Muscle layer of duodenum (tissue), 2 donors: ENCODE data around the gene SLC25A42.
"Not testable (repeated sequence)": the region's sequence is repeated elsewhere in the genome, so short reads cannot be mapped to it uniquely, and the experiment has no call there.

Experiments
- H3K27ac ChIP-seq: one replicate; pipeline ENCODE4 v1.7.0; 2013; ENCODE audit warnings: mild to moderate bottlenecking, low read length
- H3K27me3 ChIP-seq: one replicate; pipeline ENCODE4 v1.7.0; 2013; ENCODE audit warnings: low read depth, mild to moderate bottlenecking, control low read depth, low read length
- H3K36me3 ChIP-seq, 2 donors: one replicate each; pipeline ENCODE4 v1.7.0; 2013; ENCODE audit warnings: low read length in 2 of 2, control low read depth in 1 of 2, mild to moderate bottlenecking in 1 of 2; ENCODE audit not compliant: insufficient read depth in 2 of 2, control insufficient read depth in 1 of 2
- H3K4me1 ChIP-seq, 2 donors: one replicate each; pipeline ENCODE4 v1.7.0; 2013; ENCODE audit warnings: low read length in 2 of 2, mild to moderate bottlenecking in 2 of 2, control low read depth in 1 of 2, moderate library complexity in 1 of 2; ENCODE audit not compliant: insufficient read depth in 2 of 2, control insufficient read depth in 1 of 2
- H3K4me3 ChIP-seq, 2 donors: one replicate each; pipeline ENCODE4 v1.7.0; 2013; ENCODE audit warnings: low read length in 2 of 2, low read depth in 1 of 2, mild to moderate bottlenecking in 1 of 2
- H3K9me3 ChIP-seq, 2 donors: one replicate each; pipeline ENCODE4 v1.7.0; 2013; ENCODE audit warnings: low read length in 2 of 2, control low read depth in 1 of 2, mild to moderate bottlenecking in 1 of 2; ENCODE audit not compliant: control insufficient read depth in 1 of 2
- donor health status: healthy.

Gene SLC25A42

DNA sequence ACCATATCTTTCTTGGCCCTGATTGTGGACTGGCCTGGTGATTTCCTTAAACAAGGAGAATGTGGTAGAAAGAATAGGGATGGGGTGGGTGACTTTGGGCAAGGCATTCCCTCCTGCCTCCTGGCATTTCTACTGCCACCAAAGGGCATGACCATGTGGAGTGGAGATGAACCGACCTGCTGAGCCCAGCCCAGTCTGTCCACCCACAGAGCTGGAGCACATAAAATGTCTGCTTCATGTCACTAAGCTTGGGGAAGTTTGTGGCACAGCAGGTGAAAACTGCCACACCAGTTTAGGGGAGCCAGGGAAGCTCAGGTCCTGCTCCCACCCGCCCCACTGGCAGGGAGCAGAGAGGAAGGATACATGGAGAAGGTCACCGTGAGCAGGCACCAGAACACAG lies 68.2 kb downstream of the SLC25A42 start:
- H3K27ac ChIP-seq, result no peak overlapping the region
- H3K4me3 ChIP-seq, result peak overlapping the region in 1 of 2 donors; percentile 18
- H3K9me3 ChIP-seq, result peaks cover 5 to 7% of the 10 kb centered on the region in 2 donors
- H3K36me3 ChIP-seq, result peaks cover 4 to 14% of the 10 kb centered on the region in 2 donors
- no peaks in the 10 kb centered on the region for H3K27me3 ChIP-seq
- peaks cover 0 to 2% of the 10 kb centered on the region in 2 donors for H3K4me1 ChIP-seq

DNA sequence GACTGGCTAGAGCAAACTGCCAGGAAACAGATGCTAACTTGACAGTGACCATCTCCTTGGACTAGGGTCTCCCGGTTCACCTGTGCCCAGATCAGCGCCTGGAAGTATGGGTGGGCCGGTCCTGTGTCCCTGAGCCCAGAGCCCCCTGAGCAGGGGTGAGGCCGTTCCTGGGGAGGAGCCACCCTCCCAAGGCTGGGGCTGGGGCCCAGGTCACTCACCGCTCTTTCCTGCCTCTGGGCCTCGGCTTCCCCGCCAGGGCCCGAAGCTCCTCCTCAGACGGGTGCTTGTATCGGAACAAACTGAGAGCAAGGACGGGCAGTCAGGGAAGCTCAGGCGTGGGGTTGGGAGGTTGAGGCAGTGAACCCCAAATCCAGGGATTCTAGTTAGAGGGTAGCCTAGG lies 69.1 kb downstream of the SLC25A42 start:
- Histone ChIP-seq H3K36me3 (peaks cover 4 to 14% of the 10 kb centered on the region in 2 donors), H3K4me1 (peaks cover 0 to 10% of the 10 kb centered on the region in 2 donors), H3K4me3 (no peak overlapping the region), H3K9me3 (peaks cover 5 to 7% of the 10 kb centered on the region in 2 donors), H3K27ac (no peak overlapping the region), H3K27me3 (no peaks in the 10 kb centered on the region)

DNA sequence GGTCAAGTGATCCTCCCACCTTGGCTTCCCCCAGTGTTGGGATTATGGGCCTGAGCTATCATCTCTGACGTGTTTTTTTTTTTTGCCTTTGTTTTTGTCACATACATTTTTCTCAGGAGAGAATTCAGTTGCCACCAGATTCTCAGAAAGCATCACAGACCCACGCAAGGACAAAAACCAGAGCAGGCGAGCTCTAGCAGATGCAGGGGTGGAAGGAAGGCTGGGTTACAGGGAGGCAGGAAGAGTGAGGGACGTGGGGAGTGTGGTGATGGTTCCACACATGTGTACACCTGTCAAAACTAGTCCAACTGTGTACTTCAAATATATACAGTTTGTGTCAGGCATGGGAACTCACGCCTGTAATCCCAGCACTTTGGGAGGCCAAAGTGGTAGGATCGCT lies 70.2 kb downstream of the SLC25A42 start:
- Histone ChIP-seq H3K36me3 (peaks cover 4 to 14% of the 10 kb centered on the region in 2 donors), H3K27me3 (no peaks in the 10 kb centered on the region), H3K4me3 (no peak overlapping the region), H3K27ac (no peak overlapping the region), H3K9me3 (peaks cover 5 to 7% of the 10 kb centered on the region in 2 donors), H3K4me1 (peaks cover 0 to 10% of the 10 kb centered on the region in 2 donors)

DNA sequence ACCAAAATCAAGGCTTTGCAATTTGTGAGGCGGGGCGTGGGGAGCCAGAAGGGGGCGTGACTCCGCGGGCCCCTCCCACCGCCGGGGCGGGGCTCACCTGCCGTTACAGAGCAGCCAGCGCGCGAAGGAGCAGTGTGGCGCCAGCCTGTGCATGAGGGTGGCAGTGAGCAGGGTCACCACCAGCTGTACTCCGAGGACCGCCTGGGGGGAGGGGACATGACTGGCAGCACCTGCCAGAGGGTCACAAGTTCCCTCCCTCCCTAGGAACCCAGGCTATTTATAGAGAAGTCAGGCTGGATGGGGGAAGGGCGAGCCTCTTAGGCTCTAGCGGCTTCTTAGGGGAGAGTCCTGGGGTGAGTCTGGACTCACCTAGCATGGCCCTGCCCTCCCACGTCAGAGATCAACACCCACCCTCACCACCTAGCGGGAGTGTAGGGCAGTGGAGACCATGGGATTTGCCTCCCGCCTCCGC lies 70.9 kb downstream of the SLC25A42 start:
- no peak overlapping the region for H3K27ac ChIP-seq
- H3K36me3 ChIP-seq, result peaks cover 4 to 14% of the 10 kb centered on the region in 2 donors
- H3K4me3 ChIP-seq, result no peak overlapping the region

DNA sequence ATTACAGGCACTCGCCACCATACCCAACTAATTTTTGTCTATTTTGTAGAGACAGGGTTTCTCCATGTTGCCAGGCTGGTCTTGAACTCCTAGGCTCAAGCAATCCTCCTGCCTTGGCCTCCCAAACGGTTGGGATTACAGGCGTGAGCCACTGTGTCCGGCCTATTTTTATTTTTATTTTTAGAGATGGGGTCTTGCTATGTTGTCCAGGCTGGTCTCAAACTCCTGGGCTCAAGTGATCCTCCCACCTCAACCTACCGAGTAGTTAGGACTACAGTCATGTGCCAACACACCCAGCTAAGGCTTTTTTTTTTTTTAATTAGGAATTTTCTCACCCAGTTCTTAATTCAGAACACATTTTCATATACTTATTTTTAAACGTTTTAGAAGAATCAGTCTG lies 71.9 kb downstream of the SLC25A42 start:
- H3K27ac ChIP-seq, H3K27me3 ChIP-seq, H3K4me3 ChIP-seq: not testable (repeated sequence)

More for the DNA sequence above, 70.9 kb downstream of the SLC25A42 start:
- Histone ChIP-seq H3K4me1 (peaks cover 0 to 10% of the 10 kb centered on the region in 2 donors), H3K27me3 (no peaks in the 10 kb centered on the region), H3K9me3 (peaks cover 5 to 7% of the 10 kb centered on the region in 2 donors)

DNA sequence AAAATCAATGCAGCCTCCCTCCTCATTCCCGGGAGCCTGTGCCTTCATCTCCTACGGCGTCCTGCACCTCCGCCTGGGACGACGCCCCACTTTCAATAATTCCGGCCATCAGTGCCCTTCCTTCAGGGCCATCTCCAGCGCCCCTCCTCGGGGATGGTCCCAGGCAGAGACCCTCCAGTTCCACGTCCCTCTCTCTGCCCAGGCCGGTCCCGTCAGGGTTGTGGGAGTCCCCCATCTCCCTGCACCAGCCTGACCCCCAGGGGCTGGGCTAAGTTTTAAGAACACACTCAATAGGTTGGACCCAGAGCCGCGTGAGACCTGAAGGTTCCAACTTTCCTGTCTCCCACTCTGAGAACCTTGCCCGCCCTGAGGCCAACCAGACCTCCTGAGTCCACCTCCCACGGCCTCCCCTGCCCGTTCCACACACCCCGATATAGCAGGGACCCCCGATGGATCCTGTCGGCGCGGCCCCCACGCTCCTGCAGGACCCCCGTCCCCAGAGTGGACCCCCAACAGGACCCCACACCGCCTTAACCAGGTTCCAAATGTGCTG lies 73.8 kb downstream of the SLC25A42 start:
- peak overlapping the region; percentile 87 for H3K27ac ChIP-seq

More for the DNA sequence above, 71.9 kb downstream of the SLC25A42 start:
- peaks cover 4 to 14% of the 10 kb centered on the region in 2 donors for H3K36me3 ChIP-seq
- H3K9me3 ChIP-seq, H3K4me1 ChIP-seq: not testable (repeated sequence)

DNA sequence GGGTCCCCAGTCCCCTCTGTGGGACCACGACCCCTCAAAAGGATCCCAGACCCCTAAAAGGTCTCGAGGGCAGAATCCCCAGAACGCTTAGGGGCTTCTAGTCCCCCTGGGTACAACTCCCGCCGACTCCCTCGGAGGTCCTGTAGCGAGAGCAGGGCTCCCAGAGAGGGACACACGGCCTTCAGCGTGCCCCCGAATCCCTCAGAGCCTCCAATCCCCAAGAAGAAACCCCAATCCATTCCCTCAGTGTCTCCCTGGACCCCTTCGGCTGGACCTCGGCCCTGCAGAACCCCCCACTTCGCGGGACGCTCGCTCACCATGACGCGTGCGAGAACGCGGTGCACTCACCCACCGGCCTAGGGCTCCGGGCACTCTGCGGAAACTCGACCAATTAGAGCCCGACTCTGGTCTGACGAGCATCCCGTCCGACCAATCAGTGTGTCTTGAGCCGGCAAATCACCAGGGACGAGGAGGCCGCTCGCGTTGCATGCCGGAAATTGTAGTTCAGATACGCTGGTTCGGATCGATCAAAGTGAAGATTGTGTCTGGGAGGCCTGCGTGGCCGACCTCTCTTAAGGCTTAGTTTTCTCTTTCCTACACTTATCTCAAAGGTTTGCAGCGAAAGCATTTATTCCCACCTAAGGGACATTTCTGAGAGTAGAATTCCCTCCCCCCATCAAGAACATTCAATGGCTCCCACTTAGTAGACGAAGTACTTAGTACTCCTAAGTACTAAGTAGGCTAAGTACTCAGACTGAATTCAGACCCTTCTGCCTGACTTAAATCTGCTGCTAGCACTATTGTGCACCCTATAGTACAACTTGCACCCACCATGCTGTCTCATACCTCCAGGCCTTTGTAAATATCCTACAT lies 74.6 kb downstream of the SLC25A42 start, which contains the start of gene TMEM161A:
TSS of gene TMEM161A (minus strand) at position 370 of the 873 bp plus-strand sequence. CDS start at position 320, 50 bp downstream.
- Histone ChIP-seq H3K9me3 (no peaks in the 10 kb centered on the region), H3K27ac (peak within 1 kb of the TSS; percentile 87), H3K27me3 (no peaks in the 10 kb centered on the region), H3K4me3 (peak within 1 kb of the TSS; percentile 84 to 89), H3K4me1 (peaks cover 0 to 10% of the 10 kb centered on the region in 2 donors), H3K36me3 (no peaks in the 10 kb centered on the region)

More for the DNA sequence above, 73.8 kb downstream of the SLC25A42 start:
- H3K4me3 ChIP-seq, result peak overlapping the region; percentile 84 to 89
- H3K9me3 ChIP-seq, result no peaks in the 10 kb centered on the region
- peaks cover 0 to 10% of the 10 kb centered on the region in 2 donors for H3K4me1 ChIP-seq
- H3K36me3 ChIP-seq, result peaks cover 0 to 6% of the 10 kb centered on the region in 2 donors
- no peaks in the 10 kb centered on the region for H3K27me3 ChIP-seq

DNA sequence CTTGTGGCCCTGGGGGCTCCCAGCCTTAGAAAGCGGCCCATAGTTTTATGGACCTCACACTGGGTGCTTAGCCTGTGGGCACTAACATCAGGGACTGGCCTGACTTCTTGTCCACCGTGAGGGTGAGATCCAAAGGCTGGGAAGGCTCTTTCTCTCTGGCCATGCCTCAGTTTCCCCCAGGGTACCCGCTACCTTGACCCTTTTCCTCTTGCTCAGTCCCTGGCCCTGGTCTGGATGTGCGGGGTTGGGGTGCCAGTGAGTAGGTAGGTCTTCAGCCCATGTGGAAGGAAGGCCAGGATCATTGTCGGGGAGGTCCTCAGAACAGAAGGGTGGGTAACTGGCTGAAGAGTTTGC lies 76.1 kb downstream of the SLC25A42 start:
- no peaks in the 10 kb centered on the region for H3K9me3 ChIP-seq
- no peak overlapping the region for H3K4me3 ChIP-seq
- no peaks in the 10 kb centered on the region for H3K36me3 ChIP-seq
- peaks cover 0 to 10% of the 10 kb centered on the region in 2 donors for H3K4me1 ChIP-seq
- no peaks in the 10 kb centered on the region for H3K27me3 ChIP-seq
- H3K27ac ChIP-seq, result no peak overlapping the region

DNA sequence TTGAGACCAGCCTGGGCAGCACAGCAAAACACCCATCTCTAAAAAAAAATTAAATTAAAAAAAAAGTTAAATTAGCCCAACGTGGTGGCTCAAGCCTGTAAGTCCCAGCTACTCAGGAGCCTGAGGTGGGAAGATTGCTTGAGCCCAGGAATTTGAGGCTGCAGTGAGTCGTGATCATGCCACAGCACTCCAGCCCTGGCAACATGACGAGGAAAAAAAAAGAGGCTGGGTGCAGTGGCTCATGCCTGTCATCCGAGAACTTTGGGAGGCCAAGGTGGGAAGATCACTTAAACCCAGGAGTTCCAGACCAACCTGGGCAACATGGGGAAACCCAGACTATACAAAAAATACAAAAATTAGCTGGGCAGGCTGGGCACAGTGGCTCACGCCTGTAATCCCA lies 76.7 kb downstream of the SLC25A42 start:
- no peaks in the 10 kb centered on the region for H3K27me3 ChIP-seq
- no peak overlapping the region for H3K4me3 ChIP-seq
- peaks cover 0 to 10% of the 10 kb centered on the region in 2 donors for H3K4me1 ChIP-seq
- H3K27ac ChIP-seq, result no peak overlapping the region
- no peaks in the 10 kb centered on the region for H3K9me3 ChIP-seq
- H3K36me3 ChIP-seq, result no peaks in the 10 kb centered on the region

DNA sequence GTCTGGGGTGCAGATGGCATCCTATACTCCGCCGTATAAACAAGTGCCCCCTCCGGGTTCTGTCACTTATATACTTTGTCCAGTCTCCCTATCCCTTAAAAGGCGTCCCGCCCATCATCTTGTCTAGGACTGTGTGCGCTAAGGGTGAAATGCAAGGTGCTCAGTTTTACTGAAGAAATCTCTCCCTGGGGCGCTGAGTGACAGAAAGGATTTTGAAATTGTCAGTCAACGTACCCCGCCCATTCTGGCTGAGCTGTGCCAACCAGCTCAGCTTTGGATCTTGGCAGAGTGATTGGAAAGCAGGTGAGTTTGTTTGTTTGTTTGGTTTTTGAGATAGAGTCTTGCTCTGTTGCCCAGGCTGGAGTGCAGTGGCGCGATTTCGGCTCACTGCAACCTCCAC lies 78.6 kb downstream of the SLC25A42 start:
- H3K27ac ChIP-seq, result no peak overlapping the region
- H3K4me1 ChIP-seq, result peaks cover 0 to 10% of the 10 kb centered on the region in 2 donors
- H3K9me3 ChIP-seq, result no peaks in the 10 kb centered on the region
- H3K27me3 ChIP-seq, result no peaks in the 10 kb centered on the region
- H3K36me3 ChIP-seq, result peaks cover 4 to 9% of the 10 kb centered on the region in 2 donors
- H3K4me3 ChIP-seq, result no peak overlapping the region

DNA sequence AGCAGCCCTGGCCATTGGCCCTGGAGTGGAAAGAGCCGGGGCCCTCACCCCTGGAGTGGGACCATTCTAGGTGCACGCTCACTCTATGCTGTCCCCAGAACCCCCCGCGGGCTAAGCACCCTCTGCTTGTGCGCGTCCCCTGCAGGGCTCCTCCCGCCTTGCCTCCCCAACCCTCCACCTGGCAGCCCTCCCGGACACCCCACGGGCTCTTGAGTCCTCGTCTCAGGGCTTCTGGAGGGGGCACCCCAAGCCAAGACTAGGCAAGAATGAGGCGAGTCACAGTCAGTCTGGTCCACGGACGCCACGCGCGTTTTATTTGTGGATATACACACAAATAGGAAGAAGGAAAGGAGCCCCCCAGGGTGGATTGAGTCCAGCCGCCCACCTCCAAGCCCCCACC lies 81.5 kb downstream of the SLC25A42 start:
- Histone ChIP-seq H3K36me3 (peaks cover 9 to 27% of the 10 kb centered on the region in 2 donors), H3K27ac (no peak overlapping the region), H3K27me3 (no peaks in the 10 kb centered on the region), H3K4me1 (peaks cover 0 to 5% of the 10 kb centered on the region in 2 donors), H3K4me3 (peak overlapping the region in 1 of 2 donors; percentile 33), H3K9me3 (no peaks in the 10 kb centered on the region)
